GM13976 (cell line): ENCODE results near the gene CYYR1.

Source experiments
- DNase-seq: peaks from one replicate; pipeline ENCODE4 v3.0.0; 2012; ENCODE audit warnings: low spot score
- CTCF ChIP-seq: IDR thresholded peaks from 2 replicates; pipeline ENCODE4 v1.5.1; 2012; ENCODE audit warnings: borderline replicate concordance, mild to moderate bottlenecking; ENCODE audit not compliant: insufficient read depth; ENCODE audit errors: extremely low read depth, missing control alignments, control extremely low read depth
- in situ Hi-C: fragments of 300-500 bp; cut with MboI; formaldehyde crosslinking; loops from one replicate; pipeline ENCODE4 v1.12.0; 2022; ENCODE audit warnings: low sequenced_read_pairs, mixed read lengths, inconsistent platforms; ENCODE audit not compliant: unreplicated experiment

The CYYR1 gene

GRCh38 chr21:26490771-26491170, 82.3 kb downstream of the CYYR1 start:
- no peak for DNase-seq
- TF ChIP-seq CTCF: no peak
- in situ Hi-C loops: no loop called here

GRCh38 chr21:26489781-26490180, 83.3 kb downstream of the CYYR1 start:
- no peak for TF ChIP-seq CTCF
- no peak for DNase-seq
- in situ Hi-C loops: no loop called here

GRCh38 chr21:26487981-26488480, 85.1 kb downstream of the CYYR1 start:
- TF ChIP-seq CTCF: no peak
- DNase-seq: no peak
- in situ Hi-C loops: no loop called here

- TF ChIP-seq CTCF: no peak
- DNase-seq: no peak
- in situ Hi-C loops: no loop called here
These were observed 99.6 kb downstream of the CYYR1 start for GRCh38 chr21:26473471-26473870.

- in situ Hi-C loops: no loop called here
- no peak for DNase-seq
- no peak for TF ChIP-seq CTCF
These were observed 102.0 kb downstream of the CYYR1 start for GRCh38 chr21:26471099-26471471.

GRCh38 chr21:26470351-26471098, 102.6 kb downstream of the CYYR1 start:
- in situ Hi-C loops: no loop called here
- DNase-seq: no peak
- TF ChIP-seq CTCF: no peak
